PFSK-1 (cell line): ENCODE data around the gene ESYT2.

Experiments used
- FOXP2 ChIP-seq: optimal IDR thresholded peaks from 2 replicates; pipeline ENCODE3; 2011; ENCODE audit warnings: borderline replicate concordance, control low read depth, inconsistent platforms; ENCODE audit not compliant: insufficient read depth; ENCODE audit errors: extremely low read length, extremely low read depth
- POLR2AphosphoS5 ChIP-seq: IDR thresholded peaks from 2 replicates; pipeline ENCODE4 v1.6.1; 2012; ENCODE audit warnings: low read depth, mild to moderate bottlenecking, control low read depth, low read length, moderate library complexity
- REST ChIP-seq, 2 experiments: IDR thresholded peaks; 2 replicates each; pipeline versions ENCODE4 v1.6.1 to v1.8.0; 2011 to 2012; ENCODE audit warnings: low read depth in 2 of 2, low read length in 2 of 2, control low read depth in 1 of 2, inconsistent platforms in 1 of 2, mild to moderate bottlenecking in 1 of 2, moderate library complexity in 1 of 2; ENCODE audit not compliant: insufficient read depth in 1 of 2
- SIN3A ChIP-seq: IDR thresholded peaks from 2 replicates; pipeline ENCODE4 v1.6.1; 2012; ENCODE audit warnings: mild to moderate bottlenecking, low read length, moderate library complexity, borderline replicate concordance; ENCODE audit not compliant: insufficient read depth
- TAF1 ChIP-seq: IDR thresholded peaks from 2 replicates; pipeline ENCODE4 v1.6.1; 2012; ENCODE audit warnings: low read length, control low read depth, borderline replicate concordance; ENCODE audit not compliant: insufficient read depth

GRCh38 chr7:158829021-158829341 is 328 bp downstream of the ESYT2 start:
- TF ChIP-seq REST (IDR thresholded peaks at IDR 0.05; ENCODE audit: insufficient read depth in 1 of 2, low read depth in 2 of 2, low read length in 2 of 2) = no peak
- no peak for TF ChIP-seq SIN3A
- no peak for TF ChIP-seq TAF1
- no peak for TF ChIP-seq POLR2AphosphoS5
- TF ChIP-seq FOXP2 = no peak
